HG02571 (cell line): Measurements from ENCODE around the gene KANSL3.
"Not testable (repeated sequence)": the region's sequence is repeated elsewhere in the genome, so short reads cannot be mapped to it uniquely, and the experiment has no call there.

Experiments
- ATAC-seq: cut with Tn5 transposase; IDR thresholded peaks from one replicate; pipeline ENCODE4 v1.9.1; 2021; ENCODE audit warnings: mild to moderate bottlenecking, moderate library complexity; ENCODE audit not compliant: unreplicated experiment

The KANSL3 gene

DNA sequence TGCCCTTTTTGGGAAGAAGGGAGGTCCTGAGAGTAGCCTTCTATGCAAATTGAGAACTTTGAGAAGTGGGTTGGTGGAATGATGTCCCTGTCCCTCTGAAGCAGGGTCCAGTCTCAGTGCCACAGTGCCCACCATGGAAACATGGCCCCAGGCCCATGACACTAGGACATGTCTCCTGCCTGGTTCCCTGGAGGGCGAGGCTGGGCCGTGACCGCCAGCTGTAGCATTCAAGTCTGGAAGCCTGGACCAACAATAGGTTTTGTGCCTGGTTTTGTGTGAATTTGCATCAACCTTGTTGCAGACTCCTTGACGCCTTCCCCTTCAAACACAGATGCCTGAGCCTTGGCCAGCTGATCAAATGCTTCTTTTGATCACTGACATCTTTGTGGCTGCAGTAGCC, 74.1 kb downstream of the KANSL3 start:
- ATAC-seq, result no peak

DNA sequence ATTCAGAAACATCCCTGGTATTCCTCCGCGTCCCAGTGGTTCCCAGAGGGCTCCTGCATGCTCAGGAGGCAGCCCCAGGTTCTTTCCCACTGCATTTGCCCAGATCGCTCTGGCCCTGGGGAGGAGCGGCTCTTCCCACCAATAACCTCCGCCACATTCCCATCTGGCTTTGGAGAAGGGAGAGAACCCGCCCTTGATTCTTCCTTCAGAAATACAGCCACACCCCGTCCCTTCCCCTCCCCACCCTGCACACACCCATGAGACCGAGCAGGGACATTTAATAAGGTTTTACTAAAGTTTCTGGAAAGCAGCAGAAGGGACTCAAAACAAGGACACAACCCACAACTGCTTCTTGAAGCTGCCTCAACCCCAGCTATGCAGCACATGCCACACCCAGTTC, 79.6 kb downstream of the KANSL3 start:
- no peak for ATAC-seq

DNA sequence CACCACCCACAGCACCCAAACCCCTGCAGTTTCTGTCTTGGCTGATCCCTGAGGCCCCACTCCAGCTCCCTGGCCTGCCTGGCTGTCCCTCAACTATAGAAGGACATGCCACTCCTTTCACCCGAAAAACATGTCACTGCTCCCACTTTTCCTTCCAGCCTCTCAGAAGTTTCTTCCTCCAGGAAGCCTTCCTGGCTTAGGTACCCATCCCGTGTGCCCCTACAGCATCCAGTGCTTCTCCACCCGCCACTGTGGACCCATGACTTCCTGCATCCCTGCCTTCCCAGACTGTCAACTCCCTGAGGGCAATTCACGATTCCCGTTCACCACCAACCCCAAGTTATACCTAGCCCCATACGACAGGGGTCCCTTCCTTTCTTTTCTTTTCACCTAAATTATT, 80.1 kb downstream of the KANSL3 start:
- no peak for ATAC-seq

DNA sequence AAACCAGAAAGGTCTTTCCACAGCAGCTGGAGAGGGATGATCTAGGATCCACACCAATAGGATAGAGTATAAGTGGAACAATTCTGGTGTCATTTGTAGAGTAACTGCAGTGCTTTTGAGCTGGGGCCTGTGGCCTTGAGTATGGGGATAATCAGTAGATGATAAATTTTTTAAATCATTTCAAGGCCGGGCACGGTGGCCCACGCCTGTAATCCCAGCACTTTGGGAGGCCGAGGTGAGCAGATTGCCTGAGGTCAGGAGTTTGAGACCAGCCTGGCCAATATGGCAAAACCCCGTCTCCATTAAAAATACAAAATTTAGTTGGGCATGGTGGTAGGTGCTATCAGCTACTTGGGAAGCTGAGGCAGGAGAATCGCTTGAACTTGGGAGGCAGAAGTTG, 80.7 kb downstream of the KANSL3 start:
- not testable (repeated sequence) for ATAC-seq

DNA sequence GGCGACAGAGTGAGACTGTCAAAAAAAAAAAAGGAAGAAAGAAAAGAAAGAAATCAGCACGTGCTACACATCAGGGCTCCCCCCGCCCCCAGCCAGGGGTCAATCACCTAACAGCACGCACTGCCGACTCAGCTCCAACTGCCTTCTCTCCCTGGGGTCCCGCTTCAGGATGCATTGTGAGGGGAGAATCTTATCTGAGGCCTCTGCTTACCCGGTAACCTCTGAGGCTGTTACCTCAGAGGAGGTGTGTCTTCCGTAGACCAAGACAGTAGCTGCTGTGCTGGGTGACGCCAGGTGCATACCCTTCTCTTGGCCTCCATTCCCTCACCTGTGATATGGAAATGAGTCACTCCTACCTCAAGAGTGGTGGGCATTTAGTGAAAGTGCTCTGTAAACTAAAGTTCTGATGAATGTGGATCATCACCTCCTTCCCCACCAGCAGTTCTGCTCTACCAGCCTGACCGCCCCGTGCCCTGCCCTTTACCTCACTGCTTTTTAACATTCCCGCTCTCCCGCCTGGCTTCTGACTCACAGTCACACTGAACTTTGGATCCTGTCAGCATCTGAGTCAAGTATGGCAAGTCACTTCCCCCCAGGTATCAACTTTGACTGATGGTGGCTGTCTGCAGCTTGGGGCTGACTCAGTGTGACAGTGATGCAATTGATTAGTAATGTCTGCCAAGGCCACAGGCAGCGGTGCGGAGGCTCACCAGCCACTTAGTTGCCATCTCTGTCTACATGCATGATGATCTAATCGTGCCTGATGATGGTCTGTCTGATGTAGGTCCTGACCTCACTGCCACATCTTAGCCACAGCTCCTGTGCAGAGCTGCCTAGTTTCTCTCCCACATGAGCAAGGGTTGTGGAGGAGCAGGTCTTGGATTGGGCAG, 81.4 kb downstream of the KANSL3 start:
- ATAC-seq, result no peak

DNA sequence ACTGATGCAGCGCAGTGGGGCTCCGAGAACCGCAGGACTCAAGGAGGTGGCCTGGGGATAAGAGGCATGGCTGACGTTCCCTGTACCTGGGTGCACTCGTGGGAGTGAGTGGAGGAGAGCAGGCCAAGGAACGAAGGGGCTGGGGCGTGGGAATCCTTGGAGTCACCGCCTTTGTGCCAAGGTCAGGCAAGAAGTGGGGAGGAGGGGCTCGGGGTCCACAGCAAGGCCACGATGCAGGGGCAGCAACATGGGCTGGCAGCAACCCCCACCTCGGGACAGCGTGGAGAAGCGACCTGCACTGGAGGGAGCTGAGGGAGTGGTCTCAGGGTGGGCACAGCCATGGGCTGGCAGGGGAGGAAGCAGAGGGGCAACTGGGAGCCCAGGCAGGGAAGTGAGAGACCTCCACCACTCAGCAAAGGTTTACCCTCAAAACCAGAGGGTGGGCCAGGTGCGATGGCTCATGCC, 82.9 kb downstream of the KANSL3 start:
- ATAC-seq, result no peak

DNA sequence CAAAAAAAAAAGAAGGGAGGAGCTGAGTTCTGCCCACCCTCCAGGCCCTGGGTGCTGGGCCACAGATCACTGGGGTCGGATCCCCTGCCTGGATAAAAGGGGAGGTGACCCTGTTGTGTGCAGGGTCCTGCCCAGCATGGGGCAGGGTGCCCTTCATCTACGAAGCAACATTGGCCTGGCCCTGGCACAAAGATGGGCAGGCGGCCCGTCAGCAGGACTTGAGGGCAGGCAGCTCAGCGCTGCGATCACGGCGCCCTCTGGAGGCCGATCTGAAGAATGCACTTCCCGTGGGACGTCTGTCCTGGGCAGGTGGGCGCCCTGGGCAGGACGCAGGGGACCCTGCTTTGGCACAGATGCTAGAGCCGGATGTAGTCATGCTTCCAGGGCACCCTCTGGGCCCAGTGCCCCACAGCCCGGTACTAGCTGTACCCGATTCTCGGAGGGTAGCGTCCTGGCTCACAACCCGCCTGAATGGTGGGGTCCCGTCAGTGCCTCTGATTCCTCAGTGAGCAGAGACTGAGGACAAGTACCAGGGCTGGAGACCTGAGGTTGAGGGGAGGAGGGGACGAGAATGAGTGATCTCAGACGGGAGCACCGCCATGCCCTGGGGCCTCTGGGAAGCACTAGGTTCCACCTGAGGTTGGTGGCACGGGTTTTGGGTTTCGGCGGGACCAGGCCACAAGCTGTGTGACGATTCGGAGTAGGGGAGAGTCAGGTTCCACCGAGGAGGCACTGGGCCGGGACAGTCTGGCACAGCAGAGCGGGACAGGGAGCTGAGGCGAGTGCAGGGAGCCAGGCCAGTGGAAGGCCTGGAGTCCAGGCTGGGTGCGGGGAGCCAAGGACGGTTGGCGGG, 83.6 kb downstream of the KANSL3 start:
- no peak for ATAC-seq

DNA sequence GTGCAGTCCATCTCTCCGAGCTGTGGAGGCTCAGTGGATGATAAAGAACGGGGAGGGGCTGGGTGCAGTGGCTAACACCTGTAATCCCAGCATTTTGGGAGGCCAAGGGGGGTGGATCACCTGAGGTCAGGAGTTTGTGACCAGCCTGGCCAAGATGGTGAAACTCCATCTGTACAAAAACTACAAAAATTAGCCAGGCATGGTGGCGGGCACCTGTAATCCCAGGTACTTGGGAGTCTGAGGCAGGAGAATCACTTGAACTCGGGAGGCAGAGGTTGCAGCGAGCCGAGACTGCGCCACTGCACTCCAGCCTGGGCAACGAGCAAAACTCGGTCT, 84.2 kb downstream of the KANSL3 start:
- not testable (repeated sequence) for ATAC-seq

DNA sequence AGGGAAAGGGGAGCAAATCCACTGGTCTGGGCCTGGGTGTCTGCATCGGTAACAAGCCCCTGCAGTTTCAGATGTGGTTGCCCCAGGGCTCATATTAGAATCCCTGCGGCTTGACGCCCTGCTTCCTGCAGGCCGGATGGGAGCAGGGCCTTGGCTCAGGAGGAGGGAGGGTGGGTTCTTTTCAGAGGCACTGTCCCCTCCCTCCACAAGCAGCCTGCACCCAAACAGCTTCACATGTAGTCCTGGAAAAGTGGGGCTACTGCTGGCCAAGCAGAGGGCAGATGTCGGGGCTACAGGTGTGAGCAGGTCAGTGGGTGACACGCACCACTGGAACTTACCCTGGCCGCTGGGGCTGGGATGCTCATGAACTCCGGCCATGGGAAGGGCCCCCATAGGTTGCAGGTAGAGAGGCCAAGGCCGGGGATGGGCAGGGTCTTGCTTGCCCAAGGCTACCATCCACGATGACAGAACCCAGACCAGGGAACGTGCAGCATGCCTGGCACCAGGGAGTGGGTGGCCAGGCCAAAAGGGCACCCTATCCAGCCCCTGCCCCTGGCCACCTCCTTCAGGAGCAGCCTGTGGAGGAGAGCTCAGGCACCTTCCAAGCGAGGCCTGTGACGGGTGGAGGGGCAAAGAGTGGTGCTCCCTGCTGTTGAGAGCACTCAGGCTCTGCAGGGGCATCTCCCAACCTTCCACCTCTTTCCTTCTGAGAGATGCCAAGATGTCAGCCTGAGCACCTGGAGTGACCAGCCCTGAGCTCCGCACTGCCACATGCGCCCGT, 84.7 kb downstream of the KANSL3 start:
- no peak for ATAC-seq

DNA sequence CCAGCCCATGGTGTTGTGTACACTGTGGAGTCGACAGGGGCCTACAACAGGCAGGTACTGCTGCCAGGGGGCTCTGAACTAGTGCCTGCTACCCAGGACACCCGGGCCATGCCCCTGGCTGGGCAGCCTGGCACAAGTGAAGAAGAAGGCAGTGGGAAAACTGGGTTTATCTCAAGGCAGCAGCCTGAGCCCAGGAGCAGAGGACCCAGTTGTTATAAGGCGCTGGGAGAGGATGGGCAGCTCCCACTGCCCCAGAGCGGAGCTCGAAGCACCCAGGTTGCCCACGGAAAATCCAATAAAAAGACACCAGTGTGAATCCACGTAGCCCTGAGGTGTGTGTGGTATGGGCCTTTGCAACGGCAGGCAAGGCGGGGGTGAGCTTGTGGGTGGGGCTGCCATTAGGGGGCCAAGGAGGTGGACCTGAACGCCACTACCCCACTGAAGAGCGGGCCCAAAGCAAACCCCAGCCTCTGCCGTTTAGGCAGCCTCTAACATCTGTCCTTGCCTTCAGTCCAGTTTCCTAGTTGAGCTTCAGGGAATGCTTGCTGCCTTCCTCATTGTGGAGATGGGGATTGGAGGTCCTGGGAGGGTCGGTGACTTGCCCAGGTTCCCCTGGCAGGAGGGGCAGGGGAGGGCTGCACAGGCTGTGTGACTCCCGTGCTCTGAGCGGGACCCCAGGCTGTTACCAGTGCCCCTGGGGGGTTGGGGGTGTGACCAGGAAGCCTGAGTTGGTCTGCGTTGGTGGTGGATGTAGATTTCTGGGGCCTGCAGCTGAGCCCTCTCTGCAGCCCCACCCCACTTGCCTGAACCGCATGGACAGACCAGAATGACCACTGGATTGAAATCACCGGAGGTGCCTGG, 85.6 kb downstream of the KANSL3 start:
- no peak for ATAC-seq

DNA sequence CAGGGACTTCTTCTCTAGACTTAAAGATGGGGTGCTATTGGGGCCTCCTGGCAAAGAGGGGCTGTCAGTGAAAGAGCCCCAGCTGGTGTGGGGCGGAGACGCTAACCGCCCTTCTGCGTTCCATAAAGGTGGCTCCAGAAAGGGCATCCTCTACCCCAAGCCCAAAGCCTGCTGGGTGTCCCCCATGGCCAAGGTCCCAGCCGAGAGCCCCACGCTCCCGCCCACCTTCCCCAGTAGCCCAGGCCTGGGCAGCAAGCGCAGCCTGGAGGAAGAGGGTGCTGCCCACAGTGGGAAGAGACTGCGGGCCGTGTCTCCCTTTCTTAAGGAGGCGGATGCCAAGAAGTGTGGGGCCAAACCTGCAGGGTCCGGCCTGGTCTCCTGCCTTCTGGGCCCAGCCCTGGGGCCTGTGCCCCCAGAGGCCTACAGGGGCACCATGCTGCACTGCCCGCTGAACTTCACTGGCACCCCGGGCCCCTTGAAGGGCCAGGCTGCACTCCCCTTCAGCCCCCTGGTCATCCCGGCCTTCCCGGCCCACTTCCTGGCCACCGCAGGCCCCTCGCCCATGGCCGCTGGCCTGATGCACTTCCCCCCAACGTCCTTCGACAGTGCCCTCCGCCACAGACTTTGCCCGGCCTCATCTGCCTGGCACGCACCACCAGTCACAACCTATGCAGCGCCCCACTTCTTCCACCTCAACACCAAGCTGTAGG, 86.4 kb downstream of the KANSL3 start:
- no peak for ATAC-seq

DNA sequence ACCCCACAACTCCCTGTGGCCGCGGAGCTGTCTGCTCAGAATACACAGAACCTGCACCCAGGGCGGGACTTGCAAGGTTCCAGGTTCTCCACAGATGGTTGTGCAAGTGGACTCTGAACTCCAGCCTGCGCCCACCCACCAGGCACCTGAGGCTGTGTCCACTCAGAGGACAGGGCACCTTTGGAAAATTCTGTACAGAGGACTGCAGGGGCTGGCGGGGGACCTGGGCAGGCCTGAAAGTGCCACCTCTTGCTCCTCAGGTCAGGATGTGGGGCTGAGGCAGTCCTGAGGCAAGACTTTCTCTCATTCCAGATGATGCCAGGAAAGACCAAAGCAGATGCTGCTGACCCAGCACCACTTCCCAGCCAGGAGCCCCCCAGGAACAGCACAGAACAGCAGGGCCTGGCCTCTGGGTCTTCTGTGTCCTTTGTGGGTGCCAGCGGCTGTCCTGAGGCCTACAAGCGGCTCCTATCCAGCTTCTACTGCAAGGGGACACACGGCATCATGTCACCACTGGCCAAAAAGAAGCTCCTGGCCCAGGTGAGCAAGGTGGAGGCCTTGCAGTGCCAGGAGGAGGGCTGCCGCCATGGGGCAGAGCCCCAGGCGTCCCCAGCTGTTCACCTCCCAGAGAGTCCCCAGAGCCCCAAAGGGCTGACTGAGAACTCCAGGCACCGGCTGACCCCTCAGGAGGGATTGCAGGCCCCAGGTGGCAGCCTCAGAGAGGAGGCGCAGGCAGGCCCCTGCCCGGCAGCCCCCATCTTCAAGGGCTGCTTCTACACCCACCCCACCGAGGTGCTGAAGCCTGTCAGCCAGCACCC, 87.1 kb downstream of the KANSL3 start:
- ATAC-seq, result no peak

DNA sequence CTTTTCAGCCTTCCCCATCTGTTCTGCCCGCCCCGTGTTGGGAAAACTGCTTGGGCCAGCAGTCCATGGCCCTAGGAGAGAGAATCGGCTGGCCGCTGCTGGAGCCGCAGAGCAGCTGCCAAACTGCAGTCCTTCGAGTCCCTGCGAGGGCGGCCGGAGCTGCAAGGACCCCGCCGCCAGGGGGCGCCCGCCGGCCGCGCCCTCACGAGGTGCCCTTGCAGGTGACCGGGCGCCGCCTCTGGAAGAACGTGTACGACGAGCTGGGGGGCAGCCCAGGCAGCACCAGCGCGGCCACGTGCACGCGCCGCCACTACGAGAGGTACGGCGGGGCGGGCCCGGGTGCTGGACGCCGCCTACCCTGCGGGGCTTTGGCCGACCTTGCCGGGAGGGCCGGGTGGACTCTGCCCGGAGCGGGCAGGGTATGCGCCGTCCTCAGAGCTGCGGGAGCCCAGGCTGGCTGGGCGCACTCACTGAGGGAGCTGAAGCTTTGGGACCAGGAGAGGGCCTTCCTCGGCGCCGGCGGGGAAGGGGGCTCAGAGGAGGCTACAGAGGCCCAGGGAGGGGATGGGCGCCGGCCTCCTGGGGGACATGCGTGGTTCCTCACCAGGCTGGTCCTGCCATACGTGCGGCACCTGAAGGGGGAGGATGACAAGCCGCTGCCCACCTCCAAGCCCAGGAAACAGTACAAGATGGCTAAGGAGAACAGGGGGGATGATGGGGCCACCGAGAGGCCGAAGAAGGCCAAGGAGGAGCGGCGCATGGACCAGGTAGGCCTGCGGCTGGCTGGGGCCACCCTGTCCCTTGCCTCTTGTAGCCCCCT, 87.9 kb downstream of the KANSL3 start:
- no peak for ATAC-seq

DNA sequence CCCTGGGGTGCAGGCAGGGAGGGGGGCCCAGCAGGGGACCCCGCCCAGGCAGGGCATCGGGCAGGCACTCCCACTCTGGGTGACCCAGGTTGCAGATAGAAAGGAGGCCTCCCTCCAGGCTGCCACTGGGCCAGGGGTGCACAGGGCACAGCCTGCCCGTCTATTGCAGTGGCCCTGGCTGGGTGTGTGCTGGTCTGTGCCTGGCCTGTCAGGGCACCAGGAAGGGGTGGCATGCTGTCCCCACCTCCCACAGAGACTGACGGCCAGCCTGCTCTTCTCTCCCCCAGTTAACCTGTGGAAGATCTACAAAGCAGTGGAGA, 88.7 kb downstream of the KANSL3 start:
- no peak for ATAC-seq

DNA sequence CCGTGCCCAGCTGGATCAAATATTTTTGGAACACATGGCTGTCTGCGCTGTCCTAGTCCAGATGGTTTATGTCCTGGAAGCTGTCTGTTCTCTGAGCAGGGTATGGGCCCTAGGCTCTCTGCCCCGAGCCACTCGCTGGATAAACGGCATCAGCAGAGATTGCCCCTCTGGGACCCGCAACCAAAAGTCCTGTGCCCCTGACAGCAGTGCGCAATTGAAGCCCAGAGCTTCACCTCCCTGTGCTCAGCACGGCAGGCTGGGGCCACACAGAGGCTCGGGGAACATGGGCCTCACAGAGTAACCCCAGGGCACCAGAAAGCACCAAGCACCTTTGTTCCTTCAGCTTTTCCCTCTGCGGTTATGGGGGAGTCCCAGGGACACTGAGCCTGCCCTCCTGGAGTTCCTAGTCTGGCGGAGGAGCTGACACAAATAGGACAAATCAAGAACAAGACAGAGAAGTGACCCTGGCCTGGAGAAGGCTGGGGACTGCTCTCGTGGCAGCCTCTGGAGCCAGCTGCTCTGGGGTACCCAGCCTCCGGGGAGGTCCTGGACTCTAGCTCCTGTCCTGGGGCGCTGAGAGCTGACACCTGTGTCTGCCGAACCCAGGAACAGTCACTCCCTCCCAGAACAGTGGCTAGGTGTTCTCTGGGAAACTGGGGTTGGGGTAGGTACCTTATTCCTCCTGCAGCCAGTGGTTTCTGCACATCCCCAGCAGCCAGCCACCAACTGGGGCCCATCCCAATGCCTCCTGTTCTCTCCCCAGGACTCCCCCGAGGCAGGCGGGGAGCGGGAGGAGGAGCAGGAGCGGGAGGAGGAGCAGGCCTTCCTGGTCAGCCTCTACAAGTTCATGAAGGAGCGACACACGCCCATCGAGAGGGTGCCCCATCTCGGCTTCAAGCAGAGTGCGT, 89.3 kb downstream of the KANSL3 start:
- ATAC-seq, result no peak

DNA sequence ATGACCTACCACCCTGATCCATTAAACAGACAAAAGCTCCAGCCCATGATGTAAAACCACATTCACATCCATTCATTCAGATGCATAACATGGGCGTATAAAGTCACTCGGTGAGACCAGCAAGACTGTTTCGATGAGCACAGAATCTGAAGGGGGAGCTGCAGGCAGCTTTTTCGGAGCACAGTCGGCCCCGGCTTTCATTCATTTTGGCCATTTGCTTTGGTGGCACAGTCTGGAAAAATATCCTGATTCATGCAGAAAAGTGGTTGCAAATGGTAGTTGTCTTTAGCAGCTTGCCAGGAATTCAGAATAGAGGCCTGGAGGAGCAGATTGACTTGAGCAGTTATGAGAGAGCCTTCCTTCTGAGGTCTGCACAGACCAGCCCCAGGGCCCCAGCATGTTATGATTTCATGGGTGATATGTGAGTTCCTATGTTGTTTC, 90.4 kb downstream of the KANSL3 start:
- ATAC-seq, result no peak

DNA sequence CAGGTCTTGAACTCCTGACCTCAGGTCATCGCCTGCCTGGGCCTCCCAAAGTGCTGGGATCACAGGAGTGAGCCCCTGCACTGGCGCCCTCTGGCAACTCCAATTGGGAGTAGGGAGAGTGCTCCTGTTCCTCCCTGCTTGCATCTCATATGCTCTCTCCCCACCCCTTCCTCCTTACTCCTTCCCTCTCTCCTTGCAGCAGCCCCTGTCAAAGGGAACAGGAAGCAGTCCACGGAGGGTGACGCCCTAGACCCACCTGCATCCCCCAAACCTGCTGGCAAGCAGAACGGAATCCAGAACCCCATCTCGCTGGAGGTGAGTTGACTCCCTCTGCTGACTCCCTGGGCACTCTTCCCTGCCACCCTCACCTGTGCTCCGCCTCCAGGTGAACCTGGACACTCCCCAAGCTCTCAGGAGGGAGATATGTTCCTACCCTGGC, 90.9 kb downstream of the KANSL3 start:
- ATAC-seq, result no peak
